Vagina (tissue), 2 donors: ENCODE measurements around the gene CLHC1.
"Not testable (repeated sequence)": the region's sequence is repeated elsewhere in the genome, so short reads cannot be mapped to it uniquely, and the experiment has no call there.

Experiments used
- CTCF ChIP-seq, 3 experiments: fragments of 450-650 bp in 2 of 3; fragments of 200-600 bp in 1 of 3; sonication (generic) in 1 of 3; IDR thresholded peaks; one replicate each; pipeline ENCODE4 v1.5.1; 2017 to 2019; ENCODE audit warnings: antibody characterized with exemption in 3 of 3, mild to moderate bottlenecking in 2 of 3, moderate library complexity in 2 of 3
- POLR2A ChIP-seq, 2 donors: fragments of 450-650 bp; IDR thresholded peaks; one replicate each; pipeline ENCODE4 v1.6.1; 2017; ENCODE audit warnings: antibody characterized with exemption in 2 of 2, mild to moderate bottlenecking in 2 of 2, moderate library complexity in 2 of 2

- not testable (repeated sequence) for TF ChIP-seq POLR2A, CTCF (IDR thresholded peaks at IDR 0.05)
Measured at GRCh38 chr2:55274346-55274745, 42.3 kb upstream of the CLHC1 start.
